Fibroblast of peridontal ligament (primary cell): ENCODE results near the gene TNNT3.
A peak's percentile ranks its signal among the peaks of the same experiment; 100 is the strongest.

Experiments
- DNase-seq: peaks from one replicate; pipeline ENCODE4 v3.0.0-alpha.2; 2010; ENCODE audit errors: extremely low read depth

Gene TNNT3

GRCh38 chr11:1896923-1897322, 22.6 kb upstream of the TNNT3 start:
- DNase-seq = no peak

- no peak for DNase-seq
Observed at GRCh38 chr11:1899090-1899489, 20.4 kb upstream of the TNNT3 start.

- no peak for DNase-seq
Observed at GRCh38 chr11:1899686-1900085, 19.8 kb upstream of the TNNT3 start.

GRCh38 chr11:1906181-1906580, 13.3 kb upstream of the TNNT3 start:
- DNase-seq = no peak

- no peak for DNase-seq
Observed at GRCh38 chr11:1906611-1907423, 12.7 kb upstream of the TNNT3 start.

GRCh38 chr11:1908618-1909017, 10.9 kb upstream of the TNNT3 start:
- DNase-seq = peak; percentile 34

- DNase-seq = no peak
Observed at GRCh38 chr11:1909524-1909923, 10.0 kb upstream of the TNNT3 start.

- DNase-seq = no peak
Observed at GRCh38 chr11:1912289-1912878, 7.1 kb upstream of the TNNT3 start.

GRCh38 chr11:1913271-1914060, 6.0 kb upstream of the TNNT3 start:
- no peak for DNase-seq

GRCh38 chr11:1915795-1916131, 3.7 kb upstream of the TNNT3 start:
- no peak for DNase-seq

GRCh38 chr11:1916132-1916985, 3.1 kb upstream of the TNNT3 start:
- DNase-seq = no peak

GRCh38 chr11:1916986-1917522, 2.4 kb upstream of the TNNT3 start:
- no peak for DNase-seq

GRCh38 chr11:1917523-1918435, 1.7 kb upstream of the TNNT3 start:
- no peak for DNase-seq

- DNase-seq = no peak
Observed at GRCh38 chr11:1918436-1919315, 827 bp upstream of the TNNT3 start.

GRCh38 chr11:1920128-1920908, 815 bp downstream of the TNNT3 start:
- DNase-seq = no peak

- no peak for DNase-seq
Observed at GRCh38 chr11:1920909-1921573, 1.5 kb downstream of the TNNT3 start.

GRCh38 chr11:1921574-1922141, 2.2 kb downstream of the TNNT3 start:
- DNase-seq = peak; percentile 43
